HG02885 (cell line): ENCODE results near the gene C1orf141.
A peak's percentile ranks its signal among the peaks of the same experiment; 100 is the strongest.
"Not testable (repeated sequence)": the region's sequence is repeated elsewhere in the genome, so short reads cannot be mapped to it uniquely, and the experiment has no call there.

Experiments
- ATAC-seq: cut with Tn5 transposase; IDR thresholded peaks from one replicate; pipeline ENCODE4 v1.9.1; 2021; ENCODE audit warnings: mild to moderate bottlenecking; ENCODE audit not compliant: unreplicated experiment, poor library complexity

C1orf141 gene

DNA sequence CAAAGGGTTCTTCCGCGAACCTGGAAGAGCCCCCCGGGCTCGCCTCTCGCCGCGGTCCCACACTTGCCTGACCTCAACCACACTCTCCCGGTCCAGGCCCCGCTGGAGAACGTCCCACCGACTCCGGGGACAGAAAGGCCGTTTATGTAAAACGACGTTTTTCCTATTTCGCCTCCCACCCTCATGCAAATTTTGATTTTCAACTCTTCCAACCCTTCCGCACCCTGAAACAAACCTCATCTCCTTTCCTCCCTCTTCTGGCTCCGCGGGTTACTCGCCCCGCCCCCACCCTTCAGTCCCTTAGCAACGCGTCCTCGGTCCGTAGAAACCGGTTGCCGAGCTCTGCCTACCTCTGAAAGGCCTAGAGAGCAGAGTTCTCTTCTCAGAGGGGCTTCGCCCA is at the start of gene C1orf141:
Gene C1orf141, minus strand, starts transcription at position 276 of the 400 bp plus-strand sequence. CDS start 7,730 bp downstream, outside the sequence.
- no peak for ATAC-seq

DNA sequence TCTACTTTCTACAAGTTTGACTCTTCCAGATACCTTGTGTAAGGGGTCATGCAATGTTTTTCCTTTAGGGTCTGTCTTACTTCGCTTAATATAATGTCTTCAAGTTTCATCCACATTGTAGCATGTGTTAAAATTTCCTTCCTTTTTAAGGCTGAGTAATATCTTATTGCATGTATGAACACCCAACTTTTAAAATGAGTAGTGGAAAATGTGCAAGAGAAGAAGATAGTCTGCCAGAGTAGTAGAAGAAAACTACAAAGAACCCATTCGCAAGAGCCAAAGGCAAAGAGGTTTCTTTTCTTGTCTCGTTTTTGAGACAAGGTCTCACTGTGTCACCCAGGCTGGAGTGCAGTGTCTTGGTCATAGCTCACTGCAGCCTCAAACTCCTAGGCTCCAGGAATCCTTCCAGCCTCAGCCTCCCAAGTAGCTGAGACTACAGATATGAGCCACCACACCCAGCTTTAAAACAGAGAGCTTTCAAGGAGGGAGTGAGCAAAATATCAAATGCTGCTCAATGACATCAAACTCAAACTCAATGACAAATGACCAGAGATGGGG is 40.8 kb upstream of the C1orf141 start:
- ATAC-seq = no peak

GRCh38 chr1:67174716-67175284 is 40.0 kb upstream of the C1orf141 start:
- ATAC-seq = peak; percentile 76

GRCh38 chr1:67173988-67174387 is 39.2 kb upstream of the C1orf141 start:
- no peak for ATAC-seq

DNA sequence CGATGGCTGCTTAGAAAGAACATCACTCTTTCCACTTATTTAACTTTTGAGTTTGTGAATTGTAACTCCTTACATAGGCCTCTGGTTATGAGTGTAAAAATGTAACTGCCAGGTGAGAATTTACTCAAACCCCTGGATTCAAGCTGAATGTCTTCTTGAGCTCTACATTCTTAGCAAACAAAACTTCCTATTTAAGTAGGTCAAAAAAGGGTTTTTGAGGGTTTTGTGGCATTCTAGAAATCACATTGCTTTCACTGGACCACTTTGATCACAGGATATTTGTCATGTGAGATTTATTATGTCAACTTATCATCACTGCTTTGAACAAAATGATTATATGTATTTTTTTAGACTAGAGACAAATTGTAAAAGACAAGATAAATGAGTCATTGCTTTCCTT is 37.2 kb upstream of the C1orf141 start:
- ATAC-seq = no peak

DNA sequence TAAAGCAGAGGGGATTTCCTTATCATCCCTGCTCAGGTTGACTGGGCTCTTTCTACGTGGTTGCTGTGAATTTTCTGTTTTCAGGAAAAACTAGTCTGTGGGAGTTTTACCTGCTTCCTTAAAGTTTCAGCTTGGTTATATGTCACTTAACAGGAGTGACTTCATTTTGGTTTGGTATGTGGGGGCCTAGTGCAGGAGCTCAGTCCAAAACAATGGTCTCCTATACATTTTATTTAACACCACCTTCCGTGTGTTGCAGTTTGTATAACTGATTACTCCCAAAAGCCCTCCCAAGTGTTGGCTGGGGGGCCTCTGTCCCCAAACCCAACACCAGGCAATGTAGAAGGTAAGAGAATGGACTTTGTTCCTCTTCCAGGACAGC is 36.8 kb upstream of the C1orf141 start:
- no peak for ATAC-seq

DNA sequence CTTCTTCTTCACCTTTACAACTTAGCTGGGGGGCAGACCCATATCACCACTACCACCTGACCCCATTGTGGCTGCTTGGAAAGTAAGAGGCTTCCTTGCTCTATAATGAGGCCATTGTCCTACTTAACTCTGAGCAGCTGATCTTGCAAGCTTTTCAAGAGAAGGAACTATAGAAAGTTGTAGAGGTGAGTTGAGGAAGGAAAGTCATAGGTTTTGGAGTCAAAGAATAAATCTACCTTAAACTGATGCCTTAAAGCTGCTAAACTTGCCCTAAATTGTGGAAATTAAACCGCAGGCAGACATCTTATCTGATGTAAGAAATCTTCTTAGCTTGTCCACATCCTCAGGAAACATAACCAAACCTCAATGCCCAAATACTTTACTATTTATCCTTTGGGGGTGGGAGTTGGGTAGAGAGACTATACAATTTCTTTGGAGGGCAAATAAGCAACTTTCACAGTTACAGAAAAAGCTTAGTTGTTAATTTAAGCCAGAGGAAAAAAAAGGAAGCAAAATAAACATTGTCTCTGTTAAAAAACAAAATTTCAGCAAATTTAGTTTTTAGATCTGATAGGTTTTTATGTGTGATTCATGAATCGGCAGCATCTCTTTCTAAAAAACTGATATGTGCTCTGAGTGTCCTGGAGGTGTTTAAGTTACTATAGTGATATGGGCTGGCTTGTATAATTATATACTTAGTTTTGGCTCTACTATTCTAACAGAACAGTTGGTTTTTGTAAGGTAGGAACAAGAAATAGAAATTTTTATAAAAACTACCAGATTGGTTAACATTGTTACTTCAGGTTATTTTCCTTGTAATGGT is 36.2 kb upstream of the C1orf141 start:
- ATAC-seq = no peak

DNA sequence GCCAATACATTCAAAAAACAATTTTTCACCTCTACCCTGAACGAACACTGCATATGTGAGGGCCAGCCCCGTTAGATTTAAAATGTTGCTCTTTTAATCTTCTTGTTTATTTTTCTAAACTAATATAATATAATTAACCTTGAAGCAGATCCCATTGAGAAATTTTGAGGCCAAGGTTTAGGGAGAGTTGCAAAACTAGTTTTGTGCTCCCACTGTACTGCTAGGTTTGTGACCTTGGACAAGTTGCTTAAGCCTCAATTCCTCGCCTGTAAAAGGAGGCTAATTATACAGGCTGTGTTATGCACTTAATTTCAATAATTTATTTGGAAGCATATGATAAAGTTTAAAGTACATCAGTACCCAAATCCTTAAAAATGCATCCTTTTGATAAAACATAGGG is 35.2 kb upstream of the C1orf141 start:
- no peak for ATAC-seq

DNA sequence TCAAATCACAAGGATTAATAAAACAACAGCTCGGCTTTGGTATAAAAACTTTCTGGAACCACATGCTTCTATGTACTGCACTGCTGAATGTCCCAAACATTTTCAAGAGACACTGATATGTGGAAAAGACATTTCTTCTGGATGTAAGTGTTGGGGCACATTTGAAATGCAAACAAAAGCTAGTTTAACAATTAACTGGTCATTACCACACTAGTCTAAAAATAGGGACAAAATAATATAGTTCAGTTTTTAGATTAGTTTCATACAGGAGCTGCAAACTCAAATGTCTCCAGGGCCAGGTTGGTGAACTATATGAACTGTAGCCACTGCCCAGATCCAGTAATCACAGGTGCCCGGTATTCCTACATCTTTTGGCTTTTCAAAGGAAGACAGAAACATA is 34.7 kb upstream of the C1orf141 start:
- no peak for ATAC-seq

GRCh38 chr1:67166196-67166595 is 31.4 kb upstream of the C1orf141 start, which contains the start of gene IL23R:
IL23R (plus strand) TSS chr1:67166454; CDS start chr1:67168121, 1,667 bp downstream.
- ATAC-seq = peak; percentile 93

DNA sequence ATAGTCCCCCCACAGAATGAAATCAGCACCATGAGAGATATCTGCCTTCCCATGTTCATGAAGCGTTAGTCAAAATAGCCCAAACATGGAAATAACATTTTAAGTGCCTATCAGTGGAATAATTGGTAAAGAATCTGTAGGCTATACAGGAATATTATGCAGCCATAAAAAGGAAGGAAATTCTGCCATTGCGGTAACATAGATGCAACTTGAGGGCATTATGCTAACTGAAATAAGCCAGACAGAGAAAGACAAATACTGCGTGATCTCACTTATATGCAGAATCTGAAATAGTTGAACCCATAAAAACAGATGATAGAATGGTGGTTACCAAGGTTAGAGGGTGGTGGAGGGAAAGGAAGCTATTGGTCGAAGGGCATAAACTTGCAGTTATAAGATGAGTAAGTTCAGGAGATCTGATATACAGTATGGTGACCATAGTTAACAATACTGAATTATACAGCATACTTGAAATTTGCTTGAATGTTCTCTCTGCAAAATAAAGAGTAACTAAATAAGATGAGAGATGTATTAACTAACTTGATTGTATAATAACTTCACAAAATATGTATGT is 30.8 kb upstream of the C1orf141 start:
- no peak for ATAC-seq

DNA sequence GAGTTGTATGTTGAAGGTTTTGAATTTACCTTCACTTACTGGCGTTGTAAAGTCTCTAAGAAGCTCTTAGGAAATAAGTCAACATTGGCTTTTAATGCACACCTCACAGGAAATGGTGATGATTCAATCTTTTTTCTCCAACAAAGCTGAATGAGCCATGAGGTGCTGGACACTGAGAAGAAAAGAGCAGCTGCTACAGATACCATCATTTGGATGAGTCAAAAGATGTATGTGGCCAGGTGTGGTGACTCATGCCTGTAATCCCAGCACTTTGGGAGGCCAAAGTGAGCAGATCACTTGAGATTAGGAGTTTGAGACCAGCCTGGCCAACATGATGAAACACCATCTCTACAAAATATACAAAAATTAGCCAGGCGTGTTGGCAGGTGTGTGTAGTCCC is 28.2 kb upstream of the C1orf141 start:
- peak; percentile 49 for ATAC-seq

DNA sequence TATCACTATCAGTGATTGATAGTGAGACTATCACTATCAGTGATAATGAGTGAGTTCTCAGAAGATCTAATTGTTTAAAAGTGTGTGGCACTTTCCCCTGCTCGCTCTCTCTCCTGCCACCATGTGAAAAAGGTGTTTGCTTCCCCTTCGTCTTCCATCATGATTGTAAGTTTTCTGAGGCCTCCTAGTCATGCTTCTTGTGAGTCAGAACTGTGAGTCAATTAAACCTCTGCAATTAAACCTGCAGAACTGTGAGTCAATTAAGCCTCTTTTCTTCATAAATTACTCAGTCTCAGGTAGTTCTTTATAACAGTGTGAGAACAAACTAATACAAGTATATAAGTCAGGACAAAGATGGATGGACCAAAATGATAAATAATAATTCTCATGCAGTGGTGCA is 24.5 kb upstream of the C1orf141 start:
- no peak for ATAC-seq

- no peak for ATAC-seq
Observed at GRCh38 chr1:67158401-67158800, 23.6 kb upstream of the C1orf141 start.

GRCh38 chr1:67150931-67151330 is 16.2 kb upstream of the C1orf141 start:
- ATAC-seq = no peak

DNA sequence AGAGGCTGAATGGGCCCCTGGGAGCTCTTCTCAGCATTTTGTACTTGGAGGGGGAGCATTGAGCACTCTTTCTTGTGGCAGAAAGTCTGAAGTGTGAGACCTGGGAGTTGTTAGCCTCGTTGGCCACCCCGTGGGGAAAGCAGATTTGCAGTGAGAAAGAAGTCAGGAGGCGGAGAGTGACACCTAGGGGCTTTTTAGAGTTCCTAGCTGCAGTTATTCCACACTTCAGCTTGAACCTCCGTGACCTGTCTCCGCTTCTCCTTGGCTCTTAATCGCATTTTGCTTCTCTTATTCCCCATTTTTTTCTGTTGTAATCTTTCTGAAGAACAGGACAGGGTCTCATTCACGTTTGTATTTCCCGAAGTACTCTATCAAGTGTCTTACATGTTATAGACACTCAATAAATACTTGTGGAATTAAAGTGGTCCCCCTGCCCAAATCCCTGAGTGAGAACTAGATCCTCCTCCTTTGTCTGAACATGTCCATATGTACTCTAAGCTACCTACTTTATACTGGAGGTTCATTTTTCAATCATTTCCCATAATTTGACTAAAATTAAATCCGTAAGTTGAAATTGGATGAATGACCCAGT is 14.5 kb upstream of the C1orf141 start:
- ATAC-seq = peak; percentile 95

DNA sequence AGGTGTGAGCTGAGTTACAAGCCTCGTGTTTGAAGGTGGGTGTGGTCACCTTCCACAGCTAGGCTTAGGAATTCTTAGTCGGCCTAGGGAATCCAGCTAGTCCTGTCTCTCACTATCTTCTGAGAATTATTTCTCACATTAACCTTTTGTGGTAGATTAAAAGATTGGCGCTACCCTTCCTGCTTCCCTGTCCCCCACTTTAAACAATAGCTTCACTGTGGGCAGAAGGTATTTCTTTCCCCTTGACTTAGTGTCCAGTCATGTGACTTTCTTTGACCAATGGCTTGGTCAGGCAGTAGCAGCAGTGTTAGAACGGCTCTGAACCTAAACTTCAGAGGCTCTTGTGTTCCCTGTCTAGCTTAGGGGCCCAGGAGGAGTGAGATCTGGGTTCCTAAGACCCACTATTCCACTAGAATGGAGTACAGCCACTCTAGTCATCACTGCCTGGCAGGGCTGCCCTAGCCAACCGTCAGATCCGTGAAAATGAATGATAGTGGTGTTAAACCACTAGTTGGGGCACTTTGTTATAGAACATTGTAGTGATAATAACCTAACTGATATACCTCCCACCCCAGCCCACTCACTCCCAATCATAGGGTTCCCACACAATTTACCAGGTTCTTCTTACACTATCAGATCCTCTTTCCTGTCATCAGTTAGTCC is 13.9 kb upstream of the C1orf141 start:
- peak; percentile 4 for ATAC-seq

- not testable (repeated sequence) for ATAC-seq
Observed at GRCh38 chr1:67147973-67148372, 13.2 kb upstream of the C1orf141 start.

- ATAC-seq = no peak
Observed at GRCh38 chr1:67146539-67146938, 11.8 kb upstream of the C1orf141 start.

DNA sequence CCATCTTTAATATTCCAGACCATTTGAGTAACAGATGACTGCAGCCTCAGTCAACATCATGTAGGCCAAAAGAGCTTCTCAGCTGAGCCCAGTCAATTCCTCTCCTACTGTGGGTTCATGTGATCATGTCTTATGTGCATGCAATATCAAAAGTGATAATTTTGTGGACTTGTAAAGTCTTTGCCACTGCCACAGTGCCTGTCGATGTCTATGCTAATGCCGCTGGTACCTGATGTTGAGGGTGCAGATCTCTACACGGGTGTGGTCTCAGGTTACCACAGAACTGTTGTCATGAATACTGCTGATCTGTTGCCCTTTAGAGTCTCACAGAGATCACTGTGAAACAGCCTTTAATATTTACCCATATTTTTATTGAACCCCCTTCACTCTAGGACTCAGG is 11.3 kb upstream of the C1orf141 start:
- no peak for ATAC-seq
